ENCODE data around the gene SUCO. TPM values are rescaled to one million over a fixed set of nuclear protein-coding genes. Genes with fewer than 3 reads are reported as not detected.

Gene SUCO
- total RNA-seq, 1 experiment from 2014 or later, result 37.7 TPM

DNA sequence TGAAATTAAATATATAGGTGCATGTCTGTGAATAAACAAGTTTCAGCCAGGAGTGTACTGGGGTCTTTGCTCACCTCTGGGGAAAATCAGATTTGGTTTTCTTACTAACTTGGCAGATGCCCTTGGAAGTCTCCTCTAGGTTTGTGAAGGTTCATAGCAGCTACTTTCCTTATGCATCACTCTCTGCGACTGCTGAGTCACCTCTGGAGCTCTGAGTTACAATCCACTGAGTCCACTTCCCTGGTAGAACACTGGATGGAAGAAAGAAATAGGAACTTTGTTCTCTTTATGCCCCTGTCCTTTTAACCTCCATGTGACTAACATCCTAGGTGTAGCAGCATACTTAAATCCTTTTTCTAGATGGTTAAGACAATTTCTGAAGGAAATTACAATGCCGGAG lies 121.6 kb downstream of the SUCO start:
- TF ChIP-seq, protein P1, sequence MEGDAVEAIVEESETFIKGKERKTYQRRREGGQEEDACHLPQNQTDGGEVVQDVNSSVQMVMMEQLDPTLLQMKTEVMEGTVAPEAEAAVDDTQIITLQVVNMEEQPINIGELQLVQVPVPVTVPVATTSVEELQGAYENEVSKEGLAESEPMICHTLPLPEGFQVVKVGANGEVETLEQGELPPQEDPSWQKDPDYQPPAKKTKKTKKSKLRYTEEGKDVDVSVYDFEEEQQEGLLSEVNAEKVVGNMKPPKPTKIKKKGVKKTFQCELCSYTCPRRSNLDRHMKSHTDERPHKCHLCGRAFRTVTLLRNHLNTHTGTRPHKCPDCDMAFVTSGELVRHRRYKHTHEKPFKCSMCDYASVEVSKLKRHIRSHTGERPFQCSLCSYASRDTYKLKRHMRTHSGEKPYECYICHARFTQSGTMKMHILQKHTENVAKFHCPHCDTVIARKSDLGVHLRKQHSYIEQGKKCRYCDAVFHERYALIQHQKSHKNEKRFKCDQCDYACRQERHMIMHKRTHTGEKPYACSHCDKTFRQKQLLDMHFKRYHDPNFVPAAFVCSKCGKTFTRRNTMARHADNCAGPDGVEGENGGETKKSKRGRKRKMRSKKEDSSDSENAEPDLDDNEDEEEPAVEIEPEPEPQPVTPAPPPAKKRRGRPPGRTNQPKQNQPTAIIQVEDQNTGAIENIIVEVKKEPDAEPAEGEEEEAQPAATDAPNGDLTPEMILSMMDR (conservative IDR thresholded peaks at IDR 0.05), result no peak
- no peaks in the 10 kb centered on the region for H4K20me1 ChIP-seq (ENCODE audit: control insufficient read depth, insufficient read depth, insufficient read length)
- no peak overlapping the region for H2AFZ ChIP-seq (ENCODE audit: low read length)
- H4K91ac ChIP-seq (ENCODE audit: insufficient read length, low read depth, low read length), result no peak overlapping the region
- H3K9me3 ChIP-seq (ENCODE audit: control insufficient read depth, low read depth, low read length), result no peaks in the 10 kb centered on the region
- H3K4me1 Mint-ChIP-seq, result no peaks in the 10 kb centered on the region; a peak in 1 of 4 replicates
- H3K4ac ChIP-seq (ENCODE audit: low read depth, low read length), result no peak overlapping the region
- H3K9ac ChIP-seq (ENCODE audit: extremely low read depth, insufficient read length, low read length), result no peak overlapping the region
- H2AK5ac ChIP-seq (ENCODE audit: insufficient read length, low read length), result no peak overlapping the region
- H3K4me3 Mint-ChIP-seq, result no peak overlapping the region
- no peaks in the 10 kb centered on the region for H3K36me3 Mint-ChIP-seq (ENCODE audit: insufficient read depth in 1 of 3, low read depth in 3 of 3)
- no peak overlapping the region for H3K56ac ChIP-seq (ENCODE audit: insufficient read length, low read depth, low read length)
- no peak overlapping the region for H3K27ac ChIP-seq (ENCODE audit: insufficient read length, low read depth, low read length)
- no peak overlapping the region for H2BK5ac ChIP-seq (ENCODE audit: insufficient read length, low read length)
- H3K23me2 ChIP-seq (ENCODE audit: insufficient read length, low read depth, low read length, poor library complexity, severe bottlenecking), result no peaks in the 10 kb centered on the region
- H2BK15ac ChIP-seq (ENCODE audit: low read depth, low read length), result no peak overlapping the region
- no peak overlapping the region for H3T11ph ChIP-seq (ENCODE audit: low read length)
- H4K8ac ChIP-seq (replicated peaks; ENCODE audit: insufficient read length, low read depth, low read length), result no peak overlapping the region
- H3K14ac ChIP-seq (ENCODE audit: insufficient read depth, low read length), result no peak overlapping the region
- H2BK20ac ChIP-seq (ENCODE audit: low read depth, low read length, poor library complexity, severe bottlenecking), result no peak overlapping the region
- H3K27ac Mint-ChIP-seq, result peak overlapping the region in 1 of 3 experiments; percentile 69; a peak in 1 of 7 replicates
- no peak overlapping the region for H2BK12ac ChIP-seq (ENCODE audit: insufficient read length, low read depth, low read length)
- H3K27me3 ChIP-seq (ENCODE audit: insufficient read depth, low read length), result no peaks in the 10 kb centered on the region
- H3K9me3 Mint-ChIP-seq, result no peaks in the 10 kb centered on the region
- H3K79me1 ChIP-seq (ENCODE audit: insufficient read depth, low read depth, low read length, poor library complexity, severe bottlenecking), result no peaks in the 10 kb centered on the region
- no peak overlapping the region for H2BK120ac ChIP-seq (ENCODE audit: low read depth, low read length, poor library complexity, severe bottlenecking)
- no peak overlapping the region for H3K4me2 ChIP-seq (ENCODE audit: insufficient read depth, insufficient read length, low read length)
- H4K5ac ChIP-seq (ENCODE audit: insufficient read length, low read depth, low read length), result no peak overlapping the region
- H3K79me2 ChIP-seq (ENCODE audit: insufficient read depth, low read length), result no peaks in the 10 kb centered on the region
- DNase-seq, result no peak
- H3K23ac ChIP-seq (ENCODE audit: insufficient read length, low read depth, low read length), result no peak overlapping the region
- WGBS (ENCODE audit: extremely low coverage, insufficient read length, low lambda C conversion rate), result no CpG with 5 or more reads among the region's 2 CpGs
- no peak overlapping the region for H3K18ac ChIP-seq (ENCODE audit: insufficient read length, low read depth, low read length)
- H3K4me1 ChIP-seq (ENCODE audit: insufficient read depth, low read length), result no peaks in the 10 kb centered on the region
- H3K27me3 Mint-ChIP-seq (ENCODE audit: low read depth), result no peaks in the 10 kb centered on the region

Measured in H9 (cell line).